CD14-positive monocyte (primary cell): ENCODE measurements around the gene WEE2. TPM values are rescaled to one million over a fixed set of nuclear protein-coding genes. Genes with fewer than 3 reads are reported as not detected.

Experiments
- DNase-seq, 3 donors: peaks; one replicate each; pipeline ENCODE4 v3.0.0-alpha.2; 2011 to 2022
- H2AFZ ChIP-seq: 2 replicates; pipeline ENCODE4 v1.6.0; 2012; ENCODE audit warnings: mild to moderate bottlenecking, low read depth, low read length, inconsistent platforms; ENCODE audit not compliant: insufficient read depth, poor library complexity, severe bottlenecking
- H3K27ac ChIP-seq, 2 donors: 1 replicate in 1 of 2; 2 replicates in 1 of 2; pipeline ENCODE4 v1.5.1; 2012 to 2013; ENCODE audit warnings: low read length in 2 of 2, control low read depth in 1 of 2, inconsistent platforms in 1 of 2, low read depth in 1 of 2, mild to moderate bottlenecking in 1 of 2
- H3K27me3 ChIP-seq, 2 donors: one replicate each; pipeline versions ENCODE4 v1.6.0 to v1.6.1; 2011 to 2013; ENCODE audit warnings: low read length in 2 of 2; ENCODE audit not compliant: control insufficient read depth in 2 of 2, insufficient read depth in 2 of 2
- H3K36me3 ChIP-seq, 2 donors: replicated peaks in 1 of 2; 1 replicate in 1 of 2; 2 replicates in 1 of 2; pipeline versions ENCODE4 v1.5.1 to v1.6.1; 2012 to 2013; ENCODE audit warnings: low read length in 2 of 2, control low read depth in 1 of 2, inconsistent platforms in 1 of 2, mild to moderate bottlenecking in 1 of 2; ENCODE audit not compliant: insufficient read depth in 2 of 2, control insufficient read depth in 1 of 2
- H3K4me1 ChIP-seq, 2 donors: 1 replicate in 1 of 2; 2 replicates in 1 of 2; pipeline versions ENCODE4 v1.5.1 to v1.6.1; 2012 to 2013; ENCODE audit warnings: low read length in 2 of 2, control low read depth in 1 of 2, inconsistent platforms in 1 of 2, mild to moderate bottlenecking in 1 of 2, moderate library complexity in 1 of 2; ENCODE audit not compliant: insufficient read depth in 2 of 2, control insufficient read depth in 1 of 2
- H3K4me2 ChIP-seq: replicated peaks from 2 replicates; pipeline ENCODE3; 2012; ENCODE audit warnings: low read length, moderate library complexity, mild to moderate bottlenecking; ENCODE audit not compliant: poor library complexity, severe bottlenecking; ENCODE audit errors: extremely low read depth
- H3K4me3 ChIP-seq, 3 experiments: fragments of 200-600 bp in 1 of 3; sonication (generic) in 1 of 3; replicated peaks in 1 of 3; 1 replicate in 2 of 3; 2 replicates in 1 of 3; pipeline ENCODE4 v1.5.1; 2011 to 2013; ENCODE audit warnings: low read length in 3 of 3, mild to moderate bottlenecking in 3 of 3, control low read depth in 2 of 3, low read depth in 2 of 3, inconsistent platforms in 1 of 3, moderate library complexity in 1 of 3
- H3K79me2 ChIP-seq: 2 replicates; pipeline ENCODE4 v1.6.0; 2012; ENCODE audit warnings: mild to moderate bottlenecking, control low read depth, inconsistent platforms, low read length, moderate library complexity; ENCODE audit not compliant: insufficient read depth
- H3K9ac ChIP-seq: 2 replicates; pipeline ENCODE4 v1.6.0; 2017; ENCODE audit warnings: low read length, mild to moderate bottlenecking; ENCODE audit not compliant: insufficient read depth, poor library complexity, severe bottlenecking
- H3K9me3 ChIP-seq, 2 donors: replicated peaks in 1 of 2; 1 replicate in 1 of 2; 2 replicates in 1 of 2; pipeline versions ENCODE4 v1.5.1 to v1.6.1; 2012 to 2013; ENCODE audit warnings: low read length in 2 of 2, control low read depth in 1 of 2; ENCODE audit not compliant: control insufficient read depth in 1 of 2, insufficient read depth in 1 of 2
- H4K20me1 ChIP-seq: 2 replicates; pipeline ENCODE4 v1.6.0; 2012; ENCODE audit warnings: mild to moderate bottlenecking, low read length, control low read depth, moderate library complexity; ENCODE audit not compliant: insufficient read depth
- H3K27ac Mint-ChIP-seq, 7 donors: one replicate each; pipeline ENCODE4 v1.8.0; 2020; ENCODE audit warnings: mild to moderate bottlenecking in 7 of 7, mixed read lengths in 7 of 7, moderate library complexity in 6 of 7, inconsistent platforms in 2 of 7
- H3K27me3 Mint-ChIP-seq, 3 donors: one replicate each; pipeline ENCODE4 v1.8.0; 2021 to 2022; ENCODE audit warnings: low read depth in 3 of 3, mild to moderate bottlenecking in 3 of 3, mixed read lengths in 3 of 3, moderate library complexity in 3 of 3, inconsistent platforms in 1 of 3
- H3K36me3 Mint-ChIP-seq, 2 donors: one replicate each; pipeline ENCODE4 v1.8.0; 2020; ENCODE audit warnings: mixed read lengths in 2 of 2, inconsistent platforms in 1 of 2, mild to moderate bottlenecking in 1 of 2
- H3K4me1 Mint-ChIP-seq: one replicate; pipeline ENCODE4 v1.8.0; 2020; ENCODE audit warnings: mild to moderate bottlenecking, mixed read lengths
- H3K4me3 Mint-ChIP-seq, 2 donors: one replicate each; pipeline ENCODE4 v1.8.0; 2020; ENCODE audit warnings: mild to moderate bottlenecking in 2 of 2, mixed read lengths in 2 of 2, moderate library complexity in 1 of 2
- H3K9me3 Mint-ChIP-seq, 7 donors: one replicate each; pipeline ENCODE4 v1.8.0; 2020 to 2022; ENCODE audit warnings: mixed read lengths in 7 of 7, mild to moderate bottlenecking in 6 of 7, moderate library complexity in 6 of 7, inconsistent platforms in 2 of 7
- WGBS: methylation state at CpG from one replicate; pipeline ENCODE4 v1.1.5; 2013; ENCODE audit warnings: missing lambda C conversion rate; ENCODE audit not compliant: insufficient coverage; 5-methylcytosine and 5-hydroxymethylcytosine counted together
- intact Hi-C, 2 donors: fragments of 100-400 bp; cut with micrococcal nuclease; formaldehyde crosslinking; loops; one replicate each; pipeline versions ENCODE4 v1.15.0 to v1.15.1; 2023
- polyA plus RNA-seq, 3 donors: library from polyadenylated mRNA; depleted of rRNA in 1 of 3; unstranded in 2 of 3; stranded (reverse) in 1 of 3; fragments of 300-500 nt in 2 of 3; fragments of >200 nt in 1 of 3; fragmentation: Illumina TruSeq in 2 of 3; gene quantifications; 1 replicate in 2 of 3; 2 replicates in 1 of 3; pipeline ENCODE4 v1.2.3, GENCODE V29; 2012 to 2021
- TF ChIP-seq, protein P1 (sequence below): fragments of 200-600 bp; IDR thresholded peaks from one replicate; pipeline ENCODE4 v1.8.0; 2022; ENCODE audit warnings: antibody characterized with exemption, mild to moderate bottlenecking

Gene WEE2
- polyA plus RNA-seq, 3 donors: not detected

DNA sequence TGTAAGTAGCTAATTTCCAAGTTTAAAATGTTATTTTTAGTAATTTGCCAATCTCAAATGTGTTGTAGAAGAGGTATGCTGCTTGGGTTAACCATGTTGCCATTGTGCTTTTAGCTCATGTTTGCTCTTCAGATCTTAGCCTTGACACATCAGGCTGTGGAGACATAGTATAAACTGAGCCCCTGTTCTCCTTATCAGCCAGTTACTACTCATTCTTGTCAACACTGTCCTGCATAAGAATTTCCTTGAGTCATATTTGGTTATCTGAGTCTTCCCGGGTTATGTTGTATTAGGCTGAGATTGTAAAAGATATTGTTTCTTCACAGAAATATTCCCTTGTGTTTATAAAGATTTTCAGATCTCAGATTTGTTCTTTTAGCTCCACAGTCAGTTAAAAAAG, 34.1 kb downstream of the WEE2 start:
- no peaks in the 10 kb centered on the region for H3K27me3 Mint-ChIP-seq
- TF ChIP-seq, protein P1, sequence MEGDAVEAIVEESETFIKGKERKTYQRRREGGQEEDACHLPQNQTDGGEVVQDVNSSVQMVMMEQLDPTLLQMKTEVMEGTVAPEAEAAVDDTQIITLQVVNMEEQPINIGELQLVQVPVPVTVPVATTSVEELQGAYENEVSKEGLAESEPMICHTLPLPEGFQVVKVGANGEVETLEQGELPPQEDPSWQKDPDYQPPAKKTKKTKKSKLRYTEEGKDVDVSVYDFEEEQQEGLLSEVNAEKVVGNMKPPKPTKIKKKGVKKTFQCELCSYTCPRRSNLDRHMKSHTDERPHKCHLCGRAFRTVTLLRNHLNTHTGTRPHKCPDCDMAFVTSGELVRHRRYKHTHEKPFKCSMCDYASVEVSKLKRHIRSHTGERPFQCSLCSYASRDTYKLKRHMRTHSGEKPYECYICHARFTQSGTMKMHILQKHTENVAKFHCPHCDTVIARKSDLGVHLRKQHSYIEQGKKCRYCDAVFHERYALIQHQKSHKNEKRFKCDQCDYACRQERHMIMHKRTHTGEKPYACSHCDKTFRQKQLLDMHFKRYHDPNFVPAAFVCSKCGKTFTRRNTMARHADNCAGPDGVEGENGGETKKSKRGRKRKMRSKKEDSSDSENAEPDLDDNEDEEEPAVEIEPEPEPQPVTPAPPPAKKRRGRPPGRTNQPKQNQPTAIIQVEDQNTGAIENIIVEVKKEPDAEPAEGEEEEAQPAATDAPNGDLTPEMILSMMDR: no peak
- H3K9ac ChIP-seq: no peak overlapping the region
- peaks cover 20% of the 10 kb centered on the region for H3K4me1 Mint-ChIP-seq
- H3K27ac ChIP-seq: no peak overlapping the region
- H3K27ac Mint-ChIP-seq: no peak overlapping the region
- peaks cover 0 to 2% (median 0%) of the 10 kb centered on the region in 7 donors for H3K9me3 Mint-ChIP-seq
- no CpG with 5 or more reads among the region's 1 CpG for WGBS
- H2AFZ ChIP-seq: no peak overlapping the region
- no peaks in the 10 kb centered on the region for H3K9me3 ChIP-seq
- H3K4me3 Mint-ChIP-seq: no peak overlapping the region
- H3K4me3 ChIP-seq: no peak overlapping the region
- H3K36me3 ChIP-seq: peaks cover 68 to 72% of the 10 kb centered on the region in 2 donors
- peaks cover 59 to 64% of the 10 kb centered on the region in 2 donors for H3K36me3 Mint-ChIP-seq
- DNase-seq: no peak
- no peaks in the 10 kb centered on the region for H3K27me3 ChIP-seq
- H4K20me1 ChIP-seq: no peaks in the 10 kb centered on the region
- peaks cover 32% of the 10 kb centered on the region for H3K79me2 ChIP-seq
- no peak overlapping the region for H3K4me2 ChIP-seq
- intact Hi-C loops: no loop called here
- peaks cover 11 to 15% of the 10 kb centered on the region in 2 donors for H3K4me1 ChIP-seq

DNA sequence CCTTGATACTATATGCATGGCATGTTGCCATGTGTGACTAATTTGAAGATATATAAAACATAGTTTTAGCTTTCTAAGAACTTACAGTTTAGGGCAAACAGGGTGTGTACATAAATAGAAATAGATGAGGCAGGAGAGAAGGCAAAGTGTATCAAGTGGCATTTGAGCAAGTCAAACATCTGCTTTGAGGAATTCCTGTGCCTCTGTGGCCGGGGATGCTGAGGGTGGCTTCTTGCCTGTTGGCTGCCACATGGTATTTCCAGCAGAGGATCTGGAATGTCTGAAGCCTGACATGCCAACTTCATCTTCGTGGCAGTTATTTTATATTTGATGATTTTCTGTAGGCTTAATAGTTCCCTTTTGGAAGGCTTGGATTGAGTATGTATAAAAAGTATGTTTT, 36.0 kb downstream of the WEE2 start:
- peaks cover 21% of the 10 kb centered on the region for H3K79me2 ChIP-seq
- intact Hi-C loops: no loop called here
- Mint-ChIP-seq H3K9me3 (peaks cover 0 to 2% (median 0%) of the 10 kb centered on the region in 7 donors), H3K27me3 (no peaks in the 10 kb centered on the region), H3K27ac (no peak overlapping the region), H3K4me3 (no peak overlapping the region), H3K4me1 (peaks cover 10% of the 10 kb centered on the region), H3K36me3 (peaks cover 66 to 80% of the 10 kb centered on the region in 2 donors)
- H3K9ac ChIP-seq: no peak overlapping the region
- no peaks in the 10 kb centered on the region for H4K20me1 ChIP-seq
- H3K4me2 ChIP-seq: no peak overlapping the region
- TF ChIP-seq, protein P1: no peak
- H2AFZ ChIP-seq: no peak overlapping the region
- no peaks in the 10 kb centered on the region for H3K27me3 ChIP-seq
- H3K9me3 ChIP-seq: no peaks in the 10 kb centered on the region
- peaks cover 1 to 7% of the 10 kb centered on the region in 2 donors for H3K4me1 ChIP-seq
- WGBS: 100% methylated on average over 1 of the region's 2 CpGs
- H3K36me3 ChIP-seq: peaks cover 85 to 91% of the 10 kb centered on the region in 2 donors
- H3K27ac ChIP-seq: no peak overlapping the region
- DNase-seq: no peak
- no peak overlapping the region for H3K4me3 ChIP-seq
